Gastrocnemius medialis (tissue), 4 donors: ENCODE results near the gene PARD3B. TPM values are rescaled to one million over a fixed set of nuclear protein-coding genes. Genes with fewer than 3 reads are reported as not detected.

ENCODE experiments used
- ATAC-seq, 2 donors: fragments of 150-250 bp; one replicate each; pipeline ENCODE4 v1.9.1; 2016
- DNase-seq, 2 donors: peaks; one replicate each; pipeline ENCODE4 v3.0.0-alpha.2; 2019
- H3K27ac ChIP-seq, 4 donors: fragments of 200-600 bp; sonication (generic); 1 replicate in 1 of 4; 2 replicates in 3 of 4; pipeline ENCODE4 v1.5.1; 2016 to 2018; ENCODE audit warnings: mild to moderate bottlenecking in 2 of 4, moderate library complexity in 1 of 4
- H3K27me3 ChIP-seq, 3 donors: fragments of 200-600 bp; sonication (generic) in 2 of 3; 1 replicate in 1 of 3; 2 replicates in 2 of 3; pipeline versions ENCODE4 v1.5.1 to v1.6.0; 2016 to 2019; ENCODE audit warnings: mild to moderate bottlenecking in 1 of 3, moderate library complexity in 1 of 3
- H3K36me3 ChIP-seq, 2 donors: fragments of 200-600 bp; sonication (generic) in 1 of 2; one replicate each; pipeline ENCODE4 v1.5.1; 2017 to 2018
- H3K4me1 ChIP-seq, 2 donors: fragments of 200-600 bp; sonication (generic) in 1 of 2; one replicate each; pipeline ENCODE4 v1.5.1; 2016 to 2017; ENCODE audit warnings: mild to moderate bottlenecking in 2 of 2
- H3K4me3 ChIP-seq, 4 donors: fragments of 200-600 bp; sonication (generic) in 3 of 4; 1 replicate in 1 of 4; 2 replicates in 3 of 4; pipeline ENCODE4 v1.5.1; 2016 to 2019; ENCODE audit warnings: mild to moderate bottlenecking in 2 of 4
- H3K9me3 ChIP-seq, 3 donors: fragments of 200-600 bp; sonication (generic) in 2 of 3; 1 replicate in 1 of 3; 2 replicates in 2 of 3; pipeline ENCODE4 v1.5.1; 2016 to 2019
- CTCF ChIP-seq, 5 experiments: fragments of 450-650 bp in 3 of 5; fragments of 200-600 bp in 2 of 5; sonication (generic) in 2 of 5; IDR thresholded peaks in 4 of 5; conservative IDR thresholded peaks in 1 of 5; 1 replicate in 4 of 5; 2 replicates in 1 of 5; pipeline ENCODE4 v1.5.1; 2016 to 2019; ENCODE audit warnings: antibody characterized with exemption in 5 of 5, mild to moderate bottlenecking in 3 of 5, moderate library complexity in 3 of 5
- POLR2A ChIP-seq, 2 donors: fragments of 450-650 bp; IDR thresholded peaks; one replicate each; pipeline ENCODE4 v1.6.1; 2017; ENCODE audit warnings: antibody characterized with exemption in 2 of 2, mild to moderate bottlenecking in 2 of 2, moderate library complexity in 2 of 2
- in situ Hi-C, 4 donors: fragments of 200-750 bp; cut with MboI; loops; one replicate each; pipeline versions ENCODE4 v1.15.0 to v1.8.0; 2017; ENCODE audit warnings: low sequenced_read_pairs in 4 of 4
- intact Hi-C: fragments of 100-400 bp; cut with DNase I; formaldehyde crosslinking; loops from one replicate; pipeline ENCODE4 v1.15.1; 2023; ENCODE audit warnings: low total_unique reads
- total RNA-seq, 4 donors: library from RNA; depleted of rRNA; stranded (reverse); fragments of >200 nt; gene quantifications; one replicate each; pipeline versions ENCODE4 v1.1.0 to v1.2.3, GENCODE V29; 2016

Gene PARD3B
- total RNA-seq, 4 donors from 2014 or later, result 2.2 to 15.5 (median 4.6) TPM

GRCh38 chr2:204510709-204511420, 34.4 kb upstream of the PARD3B start:
- TF ChIP-seq CTCF (IDR thresholded peaks at IDR 0.05 in 4 of 5, conservative IDR thresholded peaks at IDR 0.05 in 1 of 5) (no peak), POLR2A (IDR thresholded peaks at IDR 0.05) (no peak)
- ATAC-seq (no peak), DNase-seq (no peak)
- H3K36me3 ChIP-seq, result no peaks in the 10 kb centered on the region
- H3K27ac ChIP-seq, result no peak overlapping the region
- in situ Hi-C loops (no loop called here), intact Hi-C loops (no loop called here)
- H3K9me3 ChIP-seq, result no peaks in the 10 kb centered on the region
- no peaks in the 10 kb centered on the region for H3K27me3 ChIP-seq
- H3K4me3 ChIP-seq, result no peak overlapping the region
- H3K4me1 ChIP-seq, result no peaks in the 10 kb centered on the region

GRCh38 chr2:204514439-204514838, 30.8 kb upstream of the PARD3B start:
- Histone ChIP-seq H3K27me3 (no peaks in the 10 kb centered on the region), H3K4me3 (no peak overlapping the region), H3K27ac (no peak overlapping the region), H3K36me3 (no peaks in the 10 kb centered on the region), H3K4me1 (no peaks in the 10 kb centered on the region), H3K9me3 (no peaks in the 10 kb centered on the region)
- TF ChIP-seq CTCF (IDR thresholded peaks at IDR 0.05 in 4 of 5, conservative IDR thresholded peaks at IDR 0.05 in 1 of 5) (no peak), POLR2A (IDR thresholded peaks at IDR 0.05) (no peak)
- in situ Hi-C loops, result no loop called here
- intact Hi-C loops, result no loop called here
- DNase-seq, result no peak
- ATAC-seq, result no peak

GRCh38 chr2:204515416-204515815, 29.9 kb upstream of the PARD3B start:
- intact Hi-C loops, result no loop called here
- TF ChIP-seq POLR2A (IDR thresholded peaks at IDR 0.05) (no peak), CTCF (IDR thresholded peaks at IDR 0.05 in 4 of 5, conservative IDR thresholded peaks at IDR 0.05 in 1 of 5) (no peak)
- Histone ChIP-seq H3K36me3 (no peaks in the 10 kb centered on the region), H3K27ac (no peak overlapping the region), H3K9me3 (no peaks in the 10 kb centered on the region), H3K4me3 (no peak overlapping the region), H3K4me1 (no peaks in the 10 kb centered on the region), H3K27me3 (no peaks in the 10 kb centered on the region)
- DNase-seq (no peak), ATAC-seq (no peak)
- in situ Hi-C loops, result no loop called here

- H3K27me3 ChIP-seq, result no peaks in the 10 kb centered on the region
- no peak overlapping the region for H3K4me3 ChIP-seq
- TF ChIP-seq CTCF (IDR thresholded peaks at IDR 0.05 in 4 of 5, conservative IDR thresholded peaks at IDR 0.05 in 1 of 5), result no peak
- no peak for TF ChIP-seq POLR2A (IDR thresholded peaks at IDR 0.05)
- no peaks in the 10 kb centered on the region for H3K36me3 ChIP-seq
- intact Hi-C loops, result no loop called here
- H3K27ac ChIP-seq, result no peak overlapping the region
- no peaks in the 10 kb centered on the region for H3K9me3 ChIP-seq
- no peak for ATAC-seq
- H3K4me1 ChIP-seq, result no peaks in the 10 kb centered on the region
- no peak for DNase-seq
- in situ Hi-C loops, result no loop called here
Observed at GRCh38 chr2:204517154-204517553, 28.1 kb upstream of the PARD3B start.
